Loucy (cell line): ENCODE results near the gene WWOX.

Source experiments
- EZH2phosphoT487 ChIP-seq: fragments of 200-600 bp; IDR thresholded peaks from 2 replicates; pipeline ENCODE4 v1.6.1; 2018; ENCODE audit warnings: antibody characterized with exemption, mild to moderate bottlenecking, moderate library complexity, borderline replicate concordance
- TF ChIP-seq, protein P1 (sequence below): fragments of 200-600 bp; sonication (generic); conservative IDR thresholded peaks from 2 replicates; pipeline ENCODE4 v1.5.1; 2014; ENCODE audit warnings: mild to moderate bottlenecking, antibody characterized with exemption, low read length

DNA sequence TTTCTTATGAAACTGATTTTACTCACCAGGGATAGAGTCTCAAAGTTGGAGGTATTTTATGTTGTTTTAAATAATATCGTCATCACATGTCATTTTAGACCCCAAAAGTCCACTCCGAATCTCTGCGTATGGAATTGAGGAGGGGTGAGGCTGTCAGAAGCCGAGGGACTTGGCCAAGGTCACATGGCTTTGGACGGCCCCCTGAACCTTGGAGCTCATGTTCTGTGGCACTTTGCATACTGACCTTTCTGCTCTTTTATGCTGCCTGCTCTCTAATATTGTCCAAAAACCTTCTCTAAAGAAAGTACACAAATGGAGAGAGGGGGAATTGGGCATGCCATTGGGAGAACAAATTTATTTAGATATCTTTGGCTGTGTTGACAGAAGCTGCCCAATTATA is 700.0 kb downstream of the WWOX start:
- TF ChIP-seq, protein P1, sequence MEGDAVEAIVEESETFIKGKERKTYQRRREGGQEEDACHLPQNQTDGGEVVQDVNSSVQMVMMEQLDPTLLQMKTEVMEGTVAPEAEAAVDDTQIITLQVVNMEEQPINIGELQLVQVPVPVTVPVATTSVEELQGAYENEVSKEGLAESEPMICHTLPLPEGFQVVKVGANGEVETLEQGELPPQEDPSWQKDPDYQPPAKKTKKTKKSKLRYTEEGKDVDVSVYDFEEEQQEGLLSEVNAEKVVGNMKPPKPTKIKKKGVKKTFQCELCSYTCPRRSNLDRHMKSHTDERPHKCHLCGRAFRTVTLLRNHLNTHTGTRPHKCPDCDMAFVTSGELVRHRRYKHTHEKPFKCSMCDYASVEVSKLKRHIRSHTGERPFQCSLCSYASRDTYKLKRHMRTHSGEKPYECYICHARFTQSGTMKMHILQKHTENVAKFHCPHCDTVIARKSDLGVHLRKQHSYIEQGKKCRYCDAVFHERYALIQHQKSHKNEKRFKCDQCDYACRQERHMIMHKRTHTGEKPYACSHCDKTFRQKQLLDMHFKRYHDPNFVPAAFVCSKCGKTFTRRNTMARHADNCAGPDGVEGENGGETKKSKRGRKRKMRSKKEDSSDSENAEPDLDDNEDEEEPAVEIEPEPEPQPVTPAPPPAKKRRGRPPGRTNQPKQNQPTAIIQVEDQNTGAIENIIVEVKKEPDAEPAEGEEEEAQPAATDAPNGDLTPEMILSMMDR, result no peak
- no peak for TF ChIP-seq EZH2phosphoT487
